Gastrocnemius medialis (tissue), 4 donors: ENCODE measurements around the gene PRR20B. TPM values are rescaled to one million over a fixed set of nuclear protein-coding genes. Genes with fewer than 3 reads are reported as not detected.
"Not testable (repeated sequence)": the region's sequence is repeated elsewhere in the genome, so short reads cannot be mapped to it uniquely, and the experiment has no call there.

Experiments used
- ATAC-seq, 2 donors: fragments of 150-250 bp; one replicate each; pipeline ENCODE4 v1.9.1; 2016
- DNase-seq, 2 donors: peaks; one replicate each; pipeline ENCODE4 v3.0.0-alpha.2; 2019
- H3K27ac ChIP-seq, 4 donors: fragments of 200-600 bp; sonication (generic); 1 replicate in 1 of 4; 2 replicates in 3 of 4; pipeline ENCODE4 v1.5.1; 2016 to 2018; ENCODE audit warnings: mild to moderate bottlenecking in 2 of 4, moderate library complexity in 1 of 4
- H3K27me3 ChIP-seq, 3 donors: fragments of 200-600 bp; sonication (generic) in 2 of 3; 1 replicate in 1 of 3; 2 replicates in 2 of 3; pipeline versions ENCODE4 v1.5.1 to v1.6.0; 2016 to 2019; ENCODE audit warnings: mild to moderate bottlenecking in 1 of 3, moderate library complexity in 1 of 3
- H3K36me3 ChIP-seq, 2 donors: fragments of 200-600 bp; sonication (generic) in 1 of 2; one replicate each; pipeline ENCODE4 v1.5.1; 2017 to 2018
- H3K4me1 ChIP-seq, 2 donors: fragments of 200-600 bp; sonication (generic) in 1 of 2; one replicate each; pipeline ENCODE4 v1.5.1; 2016 to 2017; ENCODE audit warnings: mild to moderate bottlenecking in 2 of 2
- H3K4me3 ChIP-seq, 4 donors: fragments of 200-600 bp; sonication (generic) in 3 of 4; 1 replicate in 1 of 4; 2 replicates in 3 of 4; pipeline ENCODE4 v1.5.1; 2016 to 2019; ENCODE audit warnings: mild to moderate bottlenecking in 2 of 4
- H3K9me3 ChIP-seq, 3 donors: fragments of 200-600 bp; sonication (generic) in 2 of 3; 1 replicate in 1 of 3; 2 replicates in 2 of 3; pipeline ENCODE4 v1.5.1; 2016 to 2019
- CTCF ChIP-seq, 5 experiments: fragments of 450-650 bp in 3 of 5; fragments of 200-600 bp in 2 of 5; sonication (generic) in 2 of 5; IDR thresholded peaks in 4 of 5; conservative IDR thresholded peaks in 1 of 5; 1 replicate in 4 of 5; 2 replicates in 1 of 5; pipeline ENCODE4 v1.5.1; 2016 to 2019; ENCODE audit warnings: antibody characterized with exemption in 5 of 5, mild to moderate bottlenecking in 3 of 5, moderate library complexity in 3 of 5
- POLR2A ChIP-seq, 2 donors: fragments of 450-650 bp; IDR thresholded peaks; one replicate each; pipeline ENCODE4 v1.6.1; 2017; ENCODE audit warnings: antibody characterized with exemption in 2 of 2, mild to moderate bottlenecking in 2 of 2, moderate library complexity in 2 of 2
- in situ Hi-C, 4 donors: fragments of 200-750 bp; cut with MboI; loops; one replicate each; pipeline versions ENCODE4 v1.15.0 to v1.8.0; 2017; ENCODE audit warnings: low sequenced_read_pairs in 4 of 4
- intact Hi-C: fragments of 100-400 bp; cut with DNase I; formaldehyde crosslinking; loops from one replicate; pipeline ENCODE4 v1.15.1; 2023; ENCODE audit warnings: low total_unique reads
- total RNA-seq, 4 donors: library from RNA; depleted of rRNA; stranded (reverse); fragments of >200 nt; gene quantifications; one replicate each; pipeline versions ENCODE4 v1.1.0 to v1.2.3, GENCODE V29; 2016

Gene PRR20B
- not detected for total RNA-seq

DNA sequence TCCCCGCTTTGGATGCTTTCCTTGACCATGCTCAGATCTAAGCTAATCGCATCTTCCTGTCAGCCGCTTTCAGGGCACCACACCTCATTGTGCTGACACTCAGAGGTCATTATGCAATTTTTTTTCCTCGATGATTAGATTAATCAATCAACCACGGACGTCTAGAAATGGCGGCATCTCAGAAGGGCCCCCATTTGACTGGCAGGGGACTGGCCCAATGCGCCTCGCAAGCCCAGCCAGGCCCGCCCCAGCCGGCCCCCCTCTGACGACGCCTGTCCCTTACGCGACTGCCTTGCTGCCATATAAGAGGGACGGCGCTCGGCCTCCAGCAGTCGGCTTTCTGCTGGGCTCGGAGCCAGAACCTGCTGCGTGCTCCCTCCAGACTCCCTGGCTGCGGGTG lies at the start of gene PRR20B:
PRR20B (plus strand) TSS at position 301 of the 400 bp plus-strand sequence. CDS start 387 bp downstream, outside the sequence.
- ATAC-seq, in situ Hi-C loops, H3K4me1 ChIP-seq, H3K27ac ChIP-seq, H3K4me3 ChIP-seq, H3K36me3 ChIP-seq, intact Hi-C loops, DNase-seq, H3K27me3 ChIP-seq, H3K9me3 ChIP-seq: not testable (repeated sequence)

GRCh38 chr13:57114945-57115344 lies 32.3 kb upstream of the PRR20B start:
- TF ChIP-seq POLR2A (IDR thresholded peaks at IDR 0.05) (no peak), CTCF (IDR thresholded peaks at IDR 0.05 in 4 of 5, conservative IDR thresholded peaks at IDR 0.05 in 1 of 5) (no peak)
- H3K4me1 ChIP-seq: no peaks in the 10 kb centered on the region
- no peak overlapping the region for H3K27ac ChIP-seq
- DNase-seq (no peak), ATAC-seq (no peak)
- H3K9me3 ChIP-seq: no peaks in the 10 kb centered on the region
- H3K36me3 ChIP-seq: no peaks in the 10 kb centered on the region
- no peak overlapping the region for H3K4me3 ChIP-seq
- in situ Hi-C loops: loop anchor here in 2 of 4 donors (25.0 kb wide), 1 partner anchor 97 kb away; no protein-coding TSS in a partner anchor
- intact Hi-C loops: no loop called here
- no peaks in the 10 kb centered on the region for H3K27me3 ChIP-seq

DNA sequence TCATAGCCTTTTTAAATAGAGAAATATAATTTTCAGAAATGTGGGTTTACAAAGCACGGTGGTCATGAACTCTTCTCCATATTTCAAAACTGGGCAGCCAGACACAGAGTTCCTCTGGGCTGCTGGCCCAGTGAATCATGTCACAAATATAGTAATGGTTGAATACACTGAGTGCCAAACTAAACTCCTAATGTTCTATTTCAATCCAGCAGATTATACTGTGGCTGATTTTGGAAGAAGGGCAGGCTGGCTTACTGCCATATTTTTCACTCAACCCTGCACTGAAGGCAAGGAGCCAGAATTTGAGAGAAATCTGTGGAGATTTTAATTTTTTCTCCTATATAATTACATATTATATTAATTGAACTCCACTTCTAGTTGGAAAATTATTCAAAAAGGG lies 23.6 kb upstream of the PRR20B start:
- TF ChIP-seq POLR2A (IDR thresholded peaks at IDR 0.05) (no peak), CTCF (IDR thresholded peaks at IDR 0.05 in 4 of 5, conservative IDR thresholded peaks at IDR 0.05 in 1 of 5) (no peak)
- intact Hi-C loops (no loop called here), in situ Hi-C loops (loop anchor here in 2 of 4 donors (25.0 kb wide), 1 partner anchor 89 kb away; no protein-coding TSS in a partner anchor)
- Histone ChIP-seq H3K27ac (no peak overlapping the region), H3K4me3 (no peak overlapping the region), H3K27me3 (no peaks in the 10 kb centered on the region), H3K9me3 (no peaks in the 10 kb centered on the region), H3K36me3 (no peaks in the 10 kb centered on the region), H3K4me1 (peaks cover 0 to 13% of the 10 kb centered on the region in 2 donors)
- peak in 1 of 2 donors; percentile 19 for DNase-seq
- ATAC-seq: peak; percentile 66 to 92

- TF ChIP-seq POLR2A (IDR thresholded peaks at IDR 0.05) (no peak), CTCF (IDR thresholded peaks at IDR 0.05 in 4 of 5, conservative IDR thresholded peaks at IDR 0.05 in 1 of 5) (no peak)
- in situ Hi-C loops: no loop called here
- Histone ChIP-seq H3K4me1 (peaks cover 0 to 7% of the 10 kb centered on the region in 2 donors), H3K36me3 (no peaks in the 10 kb centered on the region), H3K9me3 (no peaks in the 10 kb centered on the region), H3K27ac (no peak overlapping the region), H3K27me3 (no peaks in the 10 kb centered on the region), H3K4me3 (no peak overlapping the region)
- intact Hi-C loops: no loop called here
- DNase-seq: no peak
- ATAC-seq: no peak
These were observed 18.4 kb upstream of the PRR20B start for GRCh38 chr13:57128909-57129308.

GRCh38 chr13:57136093-57136492 lies 11.2 kb upstream of the PRR20B start:
- H3K27me3 ChIP-seq: no peaks in the 10 kb centered on the region
- in situ Hi-C loops (no loop called here), intact Hi-C loops (no loop called here)
- TF ChIP-seq CTCF (IDR thresholded peaks at IDR 0.05 in 4 of 5, conservative IDR thresholded peaks at IDR 0.05 in 1 of 5) (no peak), POLR2A (IDR thresholded peaks at IDR 0.05) (no peak)
- H3K9me3 ChIP-seq: no peaks in the 10 kb centered on the region
- ATAC-seq: no peak
- H3K4me1 ChIP-seq: no peaks in the 10 kb centered on the region
- no peak overlapping the region for H3K27ac ChIP-seq
- H3K36me3 ChIP-seq: no peaks in the 10 kb centered on the region
- DNase-seq: no peak
- no peak overlapping the region for H3K4me3 ChIP-seq
